Keratinocyte (primary cell): ENCODE results near the gene PIGH. TPM values are rescaled to one million over a fixed set of nuclear protein-coding genes. Genes with fewer than 3 reads are reported as not detected.
A peak's percentile ranks its signal among the peaks of the same experiment; 100 is the strongest.

Source experiments
- DNase-seq: peaks from one replicate; pipeline ENCODE4 v3.0.0-alpha.2; 2011; ENCODE audit warnings: low read depth, missing footprints, low spot score
- FAIRE-seq: peaks from 2 replicates; lab custom pipeline; 2011; peaks lifted over from hg19 to GRCh38; lab: Jason Lieb, UNC
- H2AFZ ChIP-seq: 2 replicates; pipeline ENCODE4 v1.6.0; 2012; ENCODE audit warnings: low read length, control low read depth, inconsistent platforms; ENCODE audit not compliant: control insufficient read depth
- H3K27ac ChIP-seq: 2 replicates; pipeline ENCODE4 v1.5.1; 2011; ENCODE audit warnings: low read length; ENCODE audit not compliant: control insufficient read depth, insufficient read depth
- H3K27me3 ChIP-seq: 3 replicates; pipeline ENCODE4 v1.6.0; 2011; ENCODE audit warnings: low read length; ENCODE audit not compliant: control insufficient read depth, insufficient read depth; ENCODE audit errors: extremely low read depth
- H3K36me3 ChIP-seq, 2 experiments: 2 replicates in 1 of 2; 3 replicates in 1 of 2; pipeline ENCODE4 v1.5.1; 2011; ENCODE audit warnings: low read length in 2 of 2, mild to moderate bottlenecking in 1 of 2; ENCODE audit not compliant: control insufficient read depth in 2 of 2, insufficient read depth in 2 of 2; ENCODE audit errors: extremely low read depth in 1 of 2
- H3K4me1 ChIP-seq: 3 replicates; pipeline ENCODE4 v1.5.1; 2011; ENCODE audit warnings: low read length; ENCODE audit not compliant: control insufficient read depth, insufficient read depth; ENCODE audit errors: extremely low read depth
- H3K4me2 ChIP-seq: 3 replicates; pipeline ENCODE4 v1.6.0; 2011; ENCODE audit warnings: low read depth, low read length; ENCODE audit not compliant: control insufficient read depth, insufficient read depth; ENCODE audit errors: extremely low read depth
- H3K4me3 ChIP-seq, 3 experiments: fragments of 200-600 bp in 1 of 3; sonication (generic) in 1 of 3; 2 replicates in 2 of 3; 3 replicates in 1 of 3; pipeline ENCODE4 v1.5.1; 2011 to 2016; ENCODE audit warnings: low read length in 3 of 3, mild to moderate bottlenecking in 3 of 3, control low read depth in 2 of 3, inconsistent platforms in 1 of 3, low read depth in 1 of 3, mixed read lengths in 1 of 3, mixed run types in 1 of 3, moderate library complexity in 1 of 3; ENCODE audit not compliant: control insufficient read depth in 2 of 3, insufficient read depth in 2 of 3; ENCODE audit errors: extremely low read depth in 1 of 3
- H3K79me2 ChIP-seq: 2 replicates; pipeline ENCODE4 v1.6.0; 2012; ENCODE audit warnings: low read length; ENCODE audit not compliant: control insufficient read depth, insufficient read depth
- H3K9ac ChIP-seq: 3 replicates; pipeline ENCODE4 v1.6.0; 2011; ENCODE audit warnings: low read length; ENCODE audit not compliant: control insufficient read depth, insufficient read depth; ENCODE audit errors: extremely low read depth
- H3K9me1 ChIP-seq: 3 replicates; pipeline ENCODE4 v1.6.0; 2011; ENCODE audit warnings: low read length; ENCODE audit not compliant: control insufficient read depth, insufficient read depth; ENCODE audit errors: extremely low read depth
- H3K9me3 ChIP-seq: 2 replicates; pipeline ENCODE4 v1.5.1; 2012; ENCODE audit warnings: low read depth, low read length; ENCODE audit not compliant: control insufficient read depth
- H4K20me1 ChIP-seq: 3 replicates; pipeline ENCODE4 v1.6.0; 2011; ENCODE audit warnings: low read length; ENCODE audit not compliant: control insufficient read depth, insufficient read depth; ENCODE audit errors: extremely low read depth
- EZH2 ChIP-seq: IDR thresholded peaks from one replicate; pipeline ENCODE4 v1.6.1; 2012; ENCODE audit warnings: inconsistent platforms, mild to moderate bottlenecking, low read length, moderate library complexity
- dilution Hi-C: fragments of 300-500 bp; cut with MboI; formaldehyde crosslinking; loops from one replicate; pipeline ENCODE4 v1.7.0; 2020; ENCODE audit warnings: low sequenced_read_pairs; ENCODE audit not compliant: extremely low pct_ligation_motif_present
- polyA plus RNA-seq, 5 experiments: library from polyadenylated mRNA; depleted of rRNA in 3 of 5; stranded (reverse) in 3 of 5; stranded (forward) in 1 of 5; unstranded in 1 of 5; fragments of >200 nt; gene quantifications; 1 replicate in 1 of 5; 2 replicates in 3 of 5; 3 replicates in 1 of 5; pipeline versions ENCODE4 v1.2.1 to v1.2.3, GENCODE V29; 2011 to 2012; ENCODE audit warnings: missing spikeins in 2 of 5, low read depth in 1 of 5, low replicate concordance in 1 of 5
- TF ChIP-seq, protein P1 (sequence below), 3 experiments: IDR thresholded peaks in 1 of 3; conservative IDR thresholded peaks in 1 of 3; optimal IDR thresholded peaks in 1 of 3; 2 replicates in 2 of 3; 3 replicates in 1 of 3; pipeline versions ENCODE3 to v1.5.1; 2011; ENCODE audit warnings: low read length in 3 of 3, mild to moderate bottlenecking in 3 of 3, moderate library complexity in 2 of 3, control low read depth in 1 of 3, inconsistent platforms in 1 of 3; ENCODE audit not compliant: insufficient read depth in 2 of 3; ENCODE audit errors: extremely low read depth in 1 of 3

The PIGH gene
- polyA plus RNA-seq, 1 donor (not counting 4 experiments of a cell fraction or from before 2014, with no cell fraction given) = 29.9 TPM

DNA sequence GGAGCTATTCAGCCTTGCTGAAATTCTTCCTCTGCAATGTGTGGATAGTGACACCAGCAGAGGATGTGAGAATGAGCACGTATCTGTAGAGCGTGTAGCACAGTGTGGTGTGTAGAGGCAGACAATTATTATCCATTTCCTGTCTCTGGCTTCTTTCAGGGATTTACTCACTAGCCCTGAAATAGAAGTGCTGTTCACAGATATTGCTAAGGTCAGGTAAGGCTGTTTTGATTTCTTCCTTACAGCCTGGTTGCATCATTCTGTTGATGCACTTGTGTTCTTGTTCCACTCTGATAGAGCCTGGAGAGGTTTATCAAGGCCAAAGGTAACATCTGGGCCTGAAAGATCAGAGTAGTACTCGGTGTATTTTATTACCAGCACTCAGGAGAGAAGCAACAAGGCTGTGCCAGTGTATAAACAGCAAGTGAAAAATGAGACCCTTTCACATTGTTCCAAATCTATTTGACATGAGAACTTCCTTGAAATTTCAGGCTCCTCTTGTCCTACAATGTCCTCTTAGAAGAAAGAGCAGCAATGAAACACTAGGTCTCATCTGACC lies 36.4 kb upstream of the PIGH start:
- DNase-seq (no peak), FAIRE-seq (peak; percentile 43)
- Histone ChIP-seq H3K27me3 (no peaks in the 10 kb centered on the region), H3K4me2 (no peak overlapping the region), H3K4me1 (peaks cover 9% of the 10 kb centered on the region), H2AFZ (no peak overlapping the region), H3K9me1 (no peaks in the 10 kb centered on the region), H3K27ac (peak overlapping the region; percentile 22), H3K36me3 (peaks cover 0 to 3% of the 10 kb centered on the region in 2 experiments), H3K9me3 (no peaks in the 10 kb centered on the region), H3K9ac (no peak overlapping the region), H3K79me2 (no peaks in the 10 kb centered on the region), H3K4me3 (no peak overlapping the region), H4K20me1 (no peaks in the 10 kb centered on the region)
- dilution Hi-C loops = no loop called here
- TF ChIP-seq, protein P1, sequence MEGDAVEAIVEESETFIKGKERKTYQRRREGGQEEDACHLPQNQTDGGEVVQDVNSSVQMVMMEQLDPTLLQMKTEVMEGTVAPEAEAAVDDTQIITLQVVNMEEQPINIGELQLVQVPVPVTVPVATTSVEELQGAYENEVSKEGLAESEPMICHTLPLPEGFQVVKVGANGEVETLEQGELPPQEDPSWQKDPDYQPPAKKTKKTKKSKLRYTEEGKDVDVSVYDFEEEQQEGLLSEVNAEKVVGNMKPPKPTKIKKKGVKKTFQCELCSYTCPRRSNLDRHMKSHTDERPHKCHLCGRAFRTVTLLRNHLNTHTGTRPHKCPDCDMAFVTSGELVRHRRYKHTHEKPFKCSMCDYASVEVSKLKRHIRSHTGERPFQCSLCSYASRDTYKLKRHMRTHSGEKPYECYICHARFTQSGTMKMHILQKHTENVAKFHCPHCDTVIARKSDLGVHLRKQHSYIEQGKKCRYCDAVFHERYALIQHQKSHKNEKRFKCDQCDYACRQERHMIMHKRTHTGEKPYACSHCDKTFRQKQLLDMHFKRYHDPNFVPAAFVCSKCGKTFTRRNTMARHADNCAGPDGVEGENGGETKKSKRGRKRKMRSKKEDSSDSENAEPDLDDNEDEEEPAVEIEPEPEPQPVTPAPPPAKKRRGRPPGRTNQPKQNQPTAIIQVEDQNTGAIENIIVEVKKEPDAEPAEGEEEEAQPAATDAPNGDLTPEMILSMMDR (optimal IDR thresholded peaks at IDR 0.05 in 1 of 3, IDR thresholded peaks at IDR 0.05 in 1 of 3, conservative IDR thresholded peaks at IDR 0.05 in 1 of 3; ENCODE audit: extremely low read depth in 1 of 3, insufficient read depth in 2 of 3, low read length in 3 of 3) = no peak
- TF ChIP-seq EZH2 = no peak

DNA sequence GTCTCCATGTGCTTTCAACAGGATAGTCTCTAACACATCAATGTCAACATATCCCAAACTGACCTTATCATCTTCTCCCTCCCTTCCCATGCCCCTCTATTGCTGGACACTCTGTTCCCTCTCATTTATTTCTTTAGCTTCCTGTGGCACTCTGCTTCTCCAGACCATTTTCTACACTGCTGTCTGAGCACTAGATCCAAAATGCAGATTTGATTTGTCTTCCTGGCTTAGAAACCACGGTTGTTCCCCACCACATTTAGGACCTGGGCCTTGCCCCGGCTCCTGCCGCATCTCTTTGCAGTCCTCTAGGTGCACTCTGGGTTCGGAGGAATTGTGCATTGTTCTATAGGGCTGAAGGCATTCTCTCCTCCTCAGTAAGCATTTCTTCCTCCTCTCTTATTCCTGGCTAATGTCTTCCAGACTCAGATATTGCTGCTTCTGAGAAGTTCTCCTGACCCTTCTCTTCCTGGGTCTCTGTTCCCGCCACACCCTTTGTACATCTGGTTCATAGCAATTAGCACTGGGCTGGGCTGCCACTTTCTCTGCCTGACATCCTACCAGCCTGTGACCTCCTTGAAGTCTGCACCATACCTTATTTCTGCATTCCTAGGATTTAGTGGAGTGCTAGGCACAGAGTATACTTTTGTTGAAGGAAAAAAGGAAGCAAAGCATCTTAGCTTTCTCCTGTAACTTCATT lies 33.5 kb upstream of the PIGH start:
- no peaks in the 10 kb centered on the region for H3K9me1 ChIP-seq
- no peak overlapping the region for H3K4me2 ChIP-seq
- H3K4me3 ChIP-seq = no peak overlapping the region
- TF ChIP-seq EZH2 = no peak
- TF ChIP-seq, protein P1 (optimal IDR thresholded peaks at IDR 0.05 in 1 of 3, IDR thresholded peaks at IDR 0.05 in 1 of 3, conservative IDR thresholded peaks at IDR 0.05 in 1 of 3; ENCODE audit: extremely low read depth in 1 of 3, insufficient read depth in 2 of 3, low read length in 3 of 3) = no peak
- no peak overlapping the region for H3K27ac ChIP-seq
- DNase-seq (no peak), FAIRE-seq (no peak)
- no peaks in the 10 kb centered on the region for H4K20me1 ChIP-seq
- no peak overlapping the region for H2AFZ ChIP-seq
- no peaks in the 10 kb centered on the region for H3K79me2 ChIP-seq
- H3K4me1 ChIP-seq = peaks cover 9% of the 10 kb centered on the region
- H3K27me3 ChIP-seq = no peaks in the 10 kb centered on the region
- H3K36me3 ChIP-seq = no peaks in the 10 kb centered on the region
- dilution Hi-C loops = no loop called here
- H3K9me3 ChIP-seq = no peaks in the 10 kb centered on the region
- H3K9ac ChIP-seq = no peak overlapping the region
